SJCRH30 (cell line): ENCODE measurements around the gene ORMDL3. TPM values are rescaled to one million over a fixed set of nuclear protein-coding genes. Genes with fewer than 3 reads are reported as not detected.
A peak's percentile ranks its signal among the peaks of the same experiment; 100 is the strongest.

Experiments
- DNase-seq, 2 experiments: peaks; one replicate each; pipeline ENCODE4 v3.0.0-alpha.2; 2015 to 2020
- H3K27ac ChIP-seq: fragments of 250-450 bp; sonication (Bioruptor Pico); 2 replicates; pipeline ENCODE4 v1.5.1; 2020; ENCODE audit warnings: mild to moderate bottlenecking, moderate library complexity
- H3K27me3 ChIP-seq: fragments of 250-450 bp; sonication (Bioruptor Pico); 2 replicates; pipeline ENCODE4 v1.5.1; 2020; ENCODE audit warnings: mild to moderate bottlenecking, moderate library complexity
- H3K36me3 ChIP-seq: fragments of 250-450 bp; sonication (Bioruptor Pico); 2 replicates; pipeline ENCODE4 v1.5.1; 2020; ENCODE audit warnings: mild to moderate bottlenecking, moderate library complexity
- H3K4me1 ChIP-seq: fragments of 250-450 bp; sonication (Bioruptor Pico); 2 replicates; pipeline ENCODE4 v1.5.1; 2020; ENCODE audit warnings: mild to moderate bottlenecking, moderate library complexity
- H3K4me3 ChIP-seq: fragments of 250-450 bp; sonication (Bioruptor Pico); 2 replicates; pipeline ENCODE4 v1.5.1; 2020; ENCODE audit warnings: mild to moderate bottlenecking, moderate library complexity
- H3K9me3 ChIP-seq: fragments of 250-450 bp; sonication (Bioruptor Pico); replicated peaks from 2 replicates; pipeline ENCODE4 v1.5.1; 2020; ENCODE audit warnings: mild to moderate bottlenecking, moderate library complexity
- total RNA-seq: library from RNA; depleted of rRNA; stranded (reverse); fragments of >200 nt; shearing (Covaris generic); gene quantifications from 2 replicates; pipeline ENCODE4 v1.2.3, GENCODE V29; 2014; rRNA removed

Gene ORMDL3, protein sequence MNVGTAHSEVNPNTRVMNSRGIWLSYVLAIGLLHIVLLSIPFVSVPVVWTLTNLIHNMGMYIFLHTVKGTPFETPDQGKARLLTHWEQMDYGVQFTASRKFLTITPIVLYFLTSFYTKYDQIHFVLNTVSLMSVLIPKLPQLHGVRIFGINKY
- total RNA-seq: 27.5 and 27.8 TPM in 2 replicates

DNA sequence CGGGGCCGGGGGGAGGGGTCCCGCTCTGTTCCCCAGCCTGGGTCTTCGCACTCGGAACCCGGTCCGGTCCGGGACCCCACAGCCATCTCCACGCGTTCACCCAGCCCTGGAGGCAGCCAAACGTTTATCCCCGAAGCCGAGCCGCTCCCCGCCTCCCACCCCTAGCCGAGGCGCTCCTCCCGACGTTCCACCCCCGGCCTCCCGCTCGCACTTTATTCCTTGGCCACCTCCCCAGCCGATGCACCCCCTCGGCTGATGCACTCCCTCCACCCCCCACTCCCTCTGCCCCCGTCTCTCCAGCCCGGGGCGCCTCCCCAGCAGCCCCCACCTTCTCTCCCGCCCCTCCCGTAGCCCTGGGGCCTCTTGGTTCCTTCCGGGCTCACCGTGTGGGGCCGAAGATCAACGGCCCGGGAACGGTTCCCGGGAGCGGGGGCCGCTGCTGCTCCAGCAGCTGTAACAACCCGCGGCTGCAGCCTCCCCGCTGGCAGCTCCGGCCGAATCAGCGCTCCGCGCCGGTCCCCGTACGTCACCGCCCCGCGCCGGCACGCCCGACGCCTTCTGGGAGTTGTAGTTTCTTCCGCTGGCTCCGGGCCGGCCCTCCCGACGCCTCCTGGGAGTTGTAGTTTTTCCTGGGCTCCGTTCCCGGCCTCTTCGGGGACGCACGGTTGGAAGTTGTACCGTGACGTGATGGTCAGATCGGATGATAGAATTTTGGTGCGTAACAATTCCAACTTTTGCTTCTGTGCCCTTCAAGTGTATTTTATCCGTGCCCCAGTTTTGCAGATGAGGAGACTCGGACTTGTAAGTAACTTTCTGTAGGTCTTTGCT lies at the start of gene ORMDL3, which contains the start of gene LRRC3C:
ORMDL3 (minus strand) TSS at position 501 of the 828 bp plus-strand sequence. CDS start 3,398 bp downstream, outside the sequence.
LRRC3C (plus strand) TSS at position 632 of the 828 bp plus-strand sequence. CDS start 13,792 bp downstream, outside the sequence.
- DNase-seq: peak; percentile 93 to 94
- H3K27ac ChIP-seq: peak within 1 kb of the TSS; percentile 52
- H3K4me1 ChIP-seq: peaks cover 14% of the 10 kb centered on the region
- no peaks in the 10 kb centered on the region for H3K36me3 ChIP-seq
- peak within 1 kb of the TSS; percentile 67 for H3K4me3 ChIP-seq
- H3K9me3 ChIP-seq: no peaks in the 10 kb centered on the region
- H3K27me3 ChIP-seq: no peaks in the 10 kb centered on the region

DNA sequence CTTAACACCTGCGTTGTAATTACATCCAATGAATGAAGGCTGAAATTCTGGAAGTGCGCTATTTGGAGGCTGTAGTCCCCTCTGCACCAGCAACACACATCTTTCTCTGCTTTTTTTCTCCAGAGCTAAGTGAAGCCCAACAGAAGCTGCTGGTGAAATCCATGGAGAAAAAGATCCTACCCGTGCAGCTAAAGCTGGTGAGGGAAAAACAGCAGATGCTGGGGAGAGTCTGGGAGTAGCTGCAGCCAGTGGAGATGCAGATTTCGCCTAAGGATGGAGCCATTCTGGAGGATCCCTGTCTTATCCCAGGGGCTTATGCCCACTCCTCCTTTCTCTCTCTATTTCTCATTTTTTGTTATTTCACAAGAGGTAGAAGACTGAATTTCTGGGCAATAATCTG lies 48.4 kb upstream of the ORMDL3 start:
- Histone ChIP-seq H3K4me3 (no peak overlapping the region), H3K4me1 (peaks cover 6% of the 10 kb centered on the region), H3K27me3 (peaks cover 13% of the 10 kb centered on the region; the same call in 1 of the 2 replicates), H3K9me3 (no peaks in the 10 kb centered on the region), H3K36me3 (no peaks in the 10 kb centered on the region), H3K27ac (no peak overlapping the region)
- no peak for DNase-seq

DNA sequence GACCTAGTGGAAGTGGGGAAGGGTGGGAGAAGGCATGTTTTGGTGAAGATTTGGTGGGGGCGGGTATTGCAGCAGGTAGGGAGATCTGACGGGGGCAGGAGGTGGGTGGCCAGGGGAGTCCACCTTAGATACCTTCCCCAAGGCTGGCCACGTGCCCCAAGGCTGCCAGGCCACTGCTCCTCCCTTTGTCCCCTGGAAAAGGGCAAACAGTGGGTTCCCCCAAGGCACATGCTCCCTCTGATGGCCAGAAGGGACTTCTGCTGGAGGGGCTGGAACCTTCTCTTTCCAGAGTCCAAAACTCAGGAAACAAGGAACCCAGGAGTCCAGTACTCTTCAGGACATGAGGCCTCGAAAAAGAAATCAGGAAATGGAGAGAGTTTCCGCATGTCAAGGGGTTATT lies 47.0 kb upstream of the ORMDL3 start:
- Histone ChIP-seq H3K27me3 (peaks cover 13% of the 10 kb centered on the region; the same call in 1 of the 2 replicates), H3K4me1 (peaks cover 4% of the 10 kb centered on the region), H3K9me3 (no peaks in the 10 kb centered on the region), H3K36me3 (no peaks in the 10 kb centered on the region), H3K4me3 (no peak overlapping the region), H3K27ac (no peak overlapping the region)
- no peak for DNase-seq

DNA sequence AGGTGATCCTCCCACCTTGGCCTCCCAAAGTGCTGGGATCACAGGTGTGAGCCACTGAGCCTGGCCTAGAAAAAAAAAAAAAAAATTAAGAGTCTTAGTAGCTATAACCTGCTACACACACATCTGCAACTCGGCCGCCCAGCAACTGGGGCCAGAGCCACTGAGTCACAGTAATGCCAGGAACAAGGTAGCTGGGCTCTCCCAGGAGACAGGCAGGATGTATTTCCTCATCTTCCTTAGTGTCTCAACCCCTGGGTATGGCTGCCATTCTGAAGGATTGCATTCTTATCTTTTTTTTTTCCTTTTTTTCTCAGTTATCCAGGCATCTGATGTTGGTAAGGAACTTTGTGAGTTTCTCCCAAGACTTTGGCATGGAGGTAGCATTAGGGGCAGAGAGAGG lies 46.1 kb upstream of the ORMDL3 start:
- H3K36me3 ChIP-seq: no peaks in the 10 kb centered on the region
- H3K27ac ChIP-seq: no peak overlapping the region
- no peaks in the 10 kb centered on the region for H3K4me1 ChIP-seq
- no peak for DNase-seq
- H3K27me3 ChIP-seq: peaks cover 13% of the 10 kb centered on the region; the same call in 1 of the 2 replicates
- no peaks in the 10 kb centered on the region for H3K9me3 ChIP-seq
- no peak overlapping the region for H3K4me3 ChIP-seq

DNA sequence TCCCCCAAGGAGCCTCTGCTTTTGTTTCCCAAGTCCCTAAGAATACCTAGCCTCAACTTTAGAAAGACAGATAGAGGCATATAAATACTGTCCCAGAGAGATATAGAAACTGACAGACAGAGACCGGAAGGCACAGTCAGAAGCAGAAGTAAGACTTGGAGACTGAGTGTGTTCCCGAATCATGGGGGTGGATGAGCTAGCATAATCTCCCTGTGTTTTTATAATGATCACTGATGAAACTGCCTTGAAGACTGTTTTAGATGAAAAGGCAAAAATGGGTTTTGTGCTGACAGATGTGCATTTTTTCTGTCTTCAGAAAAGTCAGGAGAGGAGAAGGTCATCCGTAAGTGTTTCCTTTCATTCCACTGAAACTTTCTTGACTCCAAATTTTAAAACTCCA lies 44.9 kb upstream of the ORMDL3 start:
- Histone ChIP-seq H3K36me3 (no peaks in the 10 kb centered on the region), H3K4me1 (no peaks in the 10 kb centered on the region), H3K27ac (no peak overlapping the region), H3K9me3 (no peaks in the 10 kb centered on the region), H3K4me3 (no peak overlapping the region), H3K27me3 (peaks cover 13% of the 10 kb centered on the region; the same call in 1 of the 2 replicates)
- DNase-seq: no peak

DNA sequence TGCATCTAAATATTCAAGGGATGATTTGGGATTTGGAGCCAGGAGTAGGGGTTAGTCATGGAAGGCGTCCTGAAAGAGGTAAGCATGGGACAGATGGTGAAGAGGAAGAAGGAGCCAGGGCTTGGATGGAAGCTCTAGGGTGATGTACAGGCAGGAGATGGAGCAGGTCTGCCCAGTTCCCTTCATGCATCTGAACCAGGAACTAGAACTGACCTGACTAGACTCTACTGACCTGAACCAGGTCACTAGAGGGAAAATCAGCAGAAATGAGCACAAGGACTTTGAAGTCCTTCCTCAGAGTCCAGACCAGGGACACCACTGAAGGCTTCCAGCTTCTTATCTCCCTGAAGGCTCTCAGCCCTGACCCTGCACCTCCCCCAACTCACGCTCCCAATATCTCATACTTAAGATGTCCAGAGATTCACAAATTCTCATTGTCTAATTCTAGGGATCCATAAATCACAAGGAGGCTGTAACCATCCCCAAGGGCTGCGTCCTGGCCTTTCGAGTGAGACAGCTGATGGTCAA lies 43.7 kb upstream of the ORMDL3 start:
- Histone ChIP-seq H3K4me1 (no peaks in the 10 kb centered on the region), H3K36me3 (no peaks in the 10 kb centered on the region), H3K27ac (no peak overlapping the region)

DNA sequence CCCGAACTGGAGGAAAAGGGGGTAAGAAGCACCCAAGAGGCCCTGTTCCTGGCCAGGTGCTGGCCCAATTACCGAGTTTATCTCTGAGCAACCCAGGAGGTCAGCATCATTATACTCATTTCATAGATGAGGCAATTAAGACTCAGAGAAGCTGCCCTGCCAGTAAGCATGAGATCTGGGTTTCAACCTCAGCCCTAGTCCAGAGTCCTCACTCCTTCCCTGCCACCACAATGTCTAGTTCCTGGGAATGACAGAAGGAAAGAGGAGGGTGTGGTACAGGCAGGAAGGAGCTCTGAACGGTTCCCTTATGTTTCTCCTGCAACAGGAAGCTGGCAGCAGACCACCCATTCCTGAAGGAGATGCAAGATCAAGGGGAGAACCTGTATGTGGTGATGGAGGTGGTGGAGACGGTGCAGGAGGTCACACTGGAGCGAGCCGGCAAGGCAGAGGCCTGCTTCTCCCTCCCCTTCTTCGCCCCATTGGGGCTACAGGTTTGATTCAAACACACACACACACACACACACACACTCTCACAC lies 42.8 kb upstream of the ORMDL3 start:
- H3K36me3 ChIP-seq: no peaks in the 10 kb centered on the region
- no peaks in the 10 kb centered on the region for H3K9me3 ChIP-seq
- H3K27ac ChIP-seq: no peak overlapping the region

More for the DNA sequence above, 43.7 kb upstream of the ORMDL3 start:
- Histone ChIP-seq H3K9me3 (no peaks in the 10 kb centered on the region), H3K27me3 (peaks cover 13% of the 10 kb centered on the region; the same call in 1 of the 2 replicates), H3K4me3 (no peak overlapping the region)
- no peak for DNase-seq

DNA sequence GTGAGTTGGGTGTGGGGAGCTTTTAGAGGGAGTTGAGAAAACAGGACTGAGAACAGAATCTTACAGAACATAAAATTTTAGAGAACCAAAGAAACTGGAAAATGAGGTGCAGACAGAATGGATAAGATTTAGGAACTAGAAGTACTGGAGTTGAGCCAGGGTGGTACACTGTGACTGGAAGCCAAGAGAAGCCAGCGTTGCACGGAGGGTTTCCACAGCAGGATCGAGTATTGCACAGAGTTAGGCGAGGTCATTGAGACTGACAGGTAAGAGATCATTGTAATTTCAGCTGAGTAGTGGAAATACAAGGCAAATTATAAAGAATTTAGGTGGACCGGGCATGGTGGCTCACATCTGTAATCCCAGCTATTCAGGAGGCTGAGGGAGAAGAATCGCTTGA lies 42.0 kb upstream of the ORMDL3 start:
- H3K27me3 ChIP-seq: peaks cover 17% of the 10 kb centered on the region; the same call in 1 of the 2 replicates
- no peaks in the 10 kb centered on the region for H3K36me3 ChIP-seq
- no peak overlapping the region for H3K4me3 ChIP-seq

More for the DNA sequence above, 42.8 kb upstream of the ORMDL3 start:
- no peak for DNase-seq
- Histone ChIP-seq H3K4me3 (no peak overlapping the region), H3K27me3 (peaks cover 18% of the 10 kb centered on the region; the same call in 1 of the 2 replicates), H3K4me1 (no peaks in the 10 kb centered on the region)

DNA sequence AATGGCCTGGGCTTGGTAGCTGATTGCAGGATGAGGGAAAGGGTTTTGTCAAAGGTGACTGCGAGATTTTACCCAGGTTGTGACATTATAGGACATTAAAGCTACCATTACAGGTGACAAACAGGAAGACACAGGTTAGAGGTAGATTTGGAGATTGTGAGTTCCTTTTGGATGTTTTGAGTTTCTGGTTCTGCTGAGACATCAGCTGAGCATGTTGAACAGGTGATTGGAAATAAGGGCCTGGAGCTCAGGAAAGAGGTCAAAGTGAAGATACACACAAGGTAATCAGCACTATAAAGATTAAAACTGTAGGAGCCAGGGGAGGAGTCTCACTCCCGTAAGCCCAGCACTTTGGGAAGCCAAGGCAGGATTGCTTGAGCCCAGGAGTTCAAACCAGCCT lies 41.4 kb upstream of the ORMDL3 start:
- H3K36me3 ChIP-seq: no peaks in the 10 kb centered on the region
- H3K27me3 ChIP-seq: peaks cover 12% of the 10 kb centered on the region; the same call in 1 of the 2 replicates

More for the DNA sequence above, 42.0 kb upstream of the ORMDL3 start:
- no peak for DNase-seq
- no peaks in the 10 kb centered on the region for H3K9me3 ChIP-seq
- no peaks in the 10 kb centered on the region for H3K4me1 ChIP-seq
- H3K27ac ChIP-seq: no peak overlapping the region

DNA sequence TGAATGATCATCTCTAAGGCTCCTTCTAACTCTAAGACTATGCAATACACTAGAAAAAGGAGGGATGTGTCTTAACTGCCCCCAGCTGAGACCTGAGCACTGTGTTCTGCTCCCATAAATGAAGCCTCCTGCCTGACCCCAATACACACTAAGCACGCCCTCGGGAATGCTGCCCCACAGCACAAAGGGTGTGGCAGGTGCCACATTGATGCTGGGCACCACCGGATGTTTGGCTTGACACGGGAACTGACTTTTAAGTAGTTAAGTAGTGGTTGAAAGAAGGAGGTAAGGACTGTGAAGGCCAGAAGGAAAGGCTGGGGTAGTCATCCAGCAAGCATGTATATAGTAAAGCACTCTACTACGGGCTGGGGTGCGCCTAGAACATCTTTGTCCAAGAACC lies 39.4 kb upstream of the ORMDL3 start:
- DNase-seq: no peak
- H3K4me3 ChIP-seq: no peak overlapping the region
- peaks cover 12% of the 10 kb centered on the region; the same call in 1 of the 2 replicates for H3K27me3 ChIP-seq
- H3K27ac ChIP-seq: no peak overlapping the region
- no peaks in the 10 kb centered on the region for H3K9me3 ChIP-seq
- no peaks in the 10 kb centered on the region for H3K4me1 ChIP-seq
- H3K36me3 ChIP-seq: no peaks in the 10 kb centered on the region

More for the DNA sequence above, 41.4 kb upstream of the ORMDL3 start:
- Histone ChIP-seq H3K9me3 (no peaks in the 10 kb centered on the region), H3K27ac (no peak overlapping the region), H3K4me3 (no peak overlapping the region), H3K4me1 (no peaks in the 10 kb centered on the region)
- DNase-seq: no peak

DNA sequence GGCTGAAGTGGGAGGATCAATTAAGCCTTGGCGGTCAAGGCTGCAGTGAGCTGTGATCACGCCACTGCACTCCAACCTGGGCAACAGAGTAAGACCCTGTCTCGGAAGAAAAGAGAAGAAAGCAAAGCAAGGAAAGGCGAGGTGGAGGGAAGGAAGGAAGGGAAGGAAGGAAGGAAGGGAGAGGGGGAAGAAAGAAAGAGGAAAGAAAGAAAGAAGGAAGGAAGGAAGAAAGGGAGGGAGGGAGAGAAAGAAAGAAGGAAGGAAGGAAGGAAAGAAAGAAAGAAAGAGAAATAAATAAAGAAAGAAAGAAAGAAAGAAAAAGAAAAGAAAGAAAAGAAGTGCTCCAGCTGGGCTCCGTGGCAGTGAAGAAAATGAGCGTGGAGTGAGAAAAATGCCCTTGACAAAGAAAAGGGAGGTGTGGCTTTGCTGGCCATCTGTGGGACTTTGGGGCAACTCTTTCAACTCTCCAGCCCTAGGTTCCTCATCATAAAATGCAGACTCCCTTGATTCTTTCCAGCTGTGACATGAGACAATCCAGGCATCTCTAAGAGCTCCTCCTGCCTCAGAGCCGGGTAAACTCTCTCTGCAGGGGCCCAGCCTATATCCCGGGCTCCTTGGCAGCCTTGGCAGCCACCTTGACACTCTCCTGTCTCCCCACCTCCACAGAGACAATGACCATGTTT lies 37.8 kb upstream of the ORMDL3 start:
- Histone ChIP-seq H3K9me3 (no peaks in the 10 kb centered on the region), H3K27ac (no peak overlapping the region), H3K27me3 (peaks cover 4% of the 10 kb centered on the region; the same call in 1 of the 2 replicates), H3K4me1 (no peaks in the 10 kb centered on the region), H3K36me3 (no peaks in the 10 kb centered on the region), H3K4me3 (no peak overlapping the region)
- DNase-seq: no peak

DNA sequence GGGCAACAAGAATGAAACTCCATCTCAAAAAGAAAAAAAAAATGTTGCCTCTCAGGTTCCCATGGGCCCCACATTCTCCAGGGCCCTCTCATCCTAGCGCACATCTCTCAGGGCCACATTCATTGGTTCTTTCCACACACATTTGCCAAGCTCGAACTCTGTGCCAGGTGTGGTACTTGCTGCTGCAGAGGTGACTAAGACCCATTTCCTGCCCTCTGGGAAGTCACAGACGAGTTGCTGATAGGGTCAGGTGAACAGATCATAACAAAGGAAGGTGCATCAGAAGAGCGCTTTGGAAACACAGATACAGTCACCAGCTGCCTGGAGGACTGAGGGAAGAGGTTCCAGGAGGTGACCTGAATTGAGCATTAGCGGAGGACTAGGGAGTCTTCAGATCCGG lies 36.4 kb upstream of the ORMDL3 start:
- H3K27ac ChIP-seq: no peak overlapping the region
- no peak for DNase-seq
- H3K4me1 ChIP-seq: 0 out of 2 replicates have a peak, but pooled peaks cover 3% of the 10 kb centered on the region
- peaks cover 4% of the 10 kb centered on the region; the same call in 1 of the 2 replicates for H3K27me3 ChIP-seq
- no peaks in the 10 kb centered on the region for H3K9me3 ChIP-seq
- H3K36me3 ChIP-seq: no peaks in the 10 kb centered on the region
- H3K4me3 ChIP-seq: no peak overlapping the region

DNA sequence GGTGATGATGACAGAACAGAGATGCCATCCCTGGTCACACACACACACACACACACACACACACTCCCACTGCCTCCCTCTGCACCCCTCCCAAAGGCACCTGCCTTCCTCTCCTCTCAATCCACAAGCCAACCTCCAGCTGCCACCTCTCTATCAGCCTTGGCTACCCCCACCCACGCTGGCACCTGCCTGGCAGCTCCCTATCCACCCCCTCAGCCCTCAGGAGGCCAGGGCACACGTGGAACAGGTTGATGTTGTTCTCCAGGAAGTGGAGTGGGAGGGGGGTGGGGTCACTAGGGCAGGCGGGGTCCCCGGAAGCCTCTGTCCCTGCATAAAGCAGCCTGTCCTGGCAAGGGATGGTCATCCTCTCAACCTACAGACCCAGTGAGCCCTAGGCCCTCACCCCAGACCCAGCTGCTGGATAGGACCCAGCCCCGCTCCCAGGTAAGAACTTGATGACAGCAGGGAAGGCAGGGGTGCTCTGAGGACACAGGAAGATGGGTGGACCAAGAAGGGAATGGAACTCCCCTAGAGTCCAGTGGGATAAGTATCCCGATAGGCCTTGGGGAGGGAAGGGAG lies 35.3 kb upstream of the ORMDL3 start, which contains the start of gene GSDMA:
GSDMA (plus strand) TSS at position 363 of the 579 bp plus-strand sequence. CDS start 2,684 bp downstream, outside the sequence.
- Histone ChIP-seq H3K4me3 (no peak within 1 kb of the TSS), H3K4me1 (0 out of 2 replicates have a peak, but pooled peaks cover 3% of the 10 kb centered on the region), H3K27ac (no peak within 1 kb of the TSS), H3K27me3 (0 out of 2 replicates have a peak, but pooled peaks cover 4% of the 10 kb centered on the region), H3K36me3 (no peaks in the 10 kb centered on the region), H3K9me3 (no peaks in the 10 kb centered on the region)
- no peak for DNase-seq
